ENCODE data around the gene DHRS1. TPM values are rescaled to one million over a fixed set of nuclear protein-coding genes. Genes with fewer than 3 reads are reported as not detected.

The DHRS1 gene
- total and polyA plus RNA-seq, 9 of the 15 experiments (the other 6 are each of a cell fraction or from before 2014, with no cell fraction given): 7.3 to 33.6 (median 13.3) TPM

GRCh38 chr14:24271134-24271833 is 28.3 kb downstream of the DHRS1 start, which contains the start of gene RABGGTA (continued):
- TF ChIP-seq XRCC5 (IDR thresholded peaks at IDR 0.05; ENCODE audit: low read depth, low read length): no peak
- no peak for TF ChIP-seq RAD51 (IDR thresholded peaks at IDR 0.05; ENCODE audit: borderline replicate concordance, low read depth)
- TF ChIP-seq ATF2 (CRISPR knock-in tag; IDR thresholded peaks at IDR 0.05): no peak
- no peak; the same call in 1 of the 2 replicates for TF ChIP-seq SP1 (CRISPR knock-in tag; IDR thresholded peaks at IDR 0.05)
- TF ChIP-seq ZMIZ1 (IDR thresholded peaks at IDR 0.05; ENCODE audit: low read depth in 2 of 2, low read length in 2 of 2): peak in 1 of 2 experiments; percentile 77; a peak in 1 of 4 replicates
- no peak for TF ChIP-seq ZNF512 (tag; IDR thresholded peaks at IDR 0.05)
- TF ChIP-seq L3MBTL2 (IDR thresholded peaks at IDR 0.05): peak; percentile 91
- TF ChIP-seq ZBTB11 (CRISPR knock-in tag; IDR thresholded peaks at IDR 0.05): peak in 1 of 3 experiments; percentile 73; a peak in 1 of 6 replicates
- no peak for TF ChIP-seq TGIF2 (CRISPR knock-in tag; IDR thresholded peaks at IDR 0.05)
- peak; percentile 65 for TF ChIP-seq BHLHE40 (IDR thresholded peaks at IDR 0.05; ENCODE audit: low read length)
- TF ChIP-seq EZH2 (IDR thresholded peaks at IDR 0.05; ENCODE audit: borderline replicate concordance, low read depth, low read length): no peak
- no peak; the same call in 1 of the 2 replicates for TF ChIP-seq STAT5A (IDR thresholded peaks at IDR 0.05; ENCODE audit: borderline replicate concordance, low read length)
- no peak for TF ChIP-seq RNF2 (IDR thresholded peaks at IDR 0.05)
- TF ChIP-seq KLF10 (CRISPR knock-in tag; IDR thresholded peaks at IDR 0.05): no peak
- TF ChIP-seq SRSF7 (optimal IDR thresholded peaks at IDR 0.05; ENCODE audit: low read depth, low read length): no peak
- peak; percentile 89 for TF ChIP-seq ELF1 (tag; IDR thresholded peaks at IDR 0.05)
- TF ChIP-seq NBN (IDR thresholded peaks at IDR 0.05; ENCODE audit: low read depth): no peak
- 0 out of 2 replicates have a peak, but pooled peaks have one; percentile 31 for TF ChIP-seq NCOR1 (IDR thresholded peaks at IDR 0.05)

Measured in K562 (cell line).